IPS DF 6.9 (cell line): Measurements from ENCODE around the gene TSPAN32.
"Not testable (repeated sequence)": the region's sequence is repeated elsewhere in the genome, so short reads cannot be mapped to it uniquely, and the experiment has no call there.

Experiments used
- DNase-seq: peaks from one replicate; pipeline ENCODE4 v3.0.0-alpha.2; 2013; ENCODE audit warnings: low read depth, low spot score
- H3K27ac ChIP-seq: one replicate; pipeline ENCODE4 v1.5.1; 2013; ENCODE audit warnings: low read length, control low read depth
- H3K27me3 ChIP-seq: 2 replicates; pipeline ENCODE4 v1.6.1; 2013; ENCODE audit warnings: mild to moderate bottlenecking, low read length; ENCODE audit not compliant: control insufficient read depth, insufficient read depth
- H3K36me3 ChIP-seq: 2 replicates; pipeline ENCODE4 v1.6.1; 2013; ENCODE audit warnings: low read length; ENCODE audit not compliant: control insufficient read depth, insufficient read depth
- H3K4me1 ChIP-seq: 2 replicates; pipeline ENCODE4 v1.6.1; 2013; ENCODE audit warnings: low read length; ENCODE audit not compliant: control insufficient read depth, insufficient read depth
- H3K4me3 ChIP-seq: 2 replicates; pipeline ENCODE4 v1.5.1; 2013; ENCODE audit warnings: mild to moderate bottlenecking, low read length
- H3K9me3 ChIP-seq: 2 replicates; pipeline ENCODE4 v1.6.1; 2013; ENCODE audit warnings: low read length, inconsistent platforms; ENCODE audit not compliant: control insufficient read depth, insufficient read depth
- WGBS: extraction: QIAGEN DNeasy Blood & Tissue Kit; methylation state at CpG from one replicate; pipeline ENCODE4 v1.1.7; 2013; ENCODE audit warnings: mixed read lengths, missing lambda C conversion rate; ENCODE audit not compliant: insufficient read length, insufficient coverage; 5-methylcytosine and 5-hydroxymethylcytosine counted together

Gene TSPAN32

DNA sequence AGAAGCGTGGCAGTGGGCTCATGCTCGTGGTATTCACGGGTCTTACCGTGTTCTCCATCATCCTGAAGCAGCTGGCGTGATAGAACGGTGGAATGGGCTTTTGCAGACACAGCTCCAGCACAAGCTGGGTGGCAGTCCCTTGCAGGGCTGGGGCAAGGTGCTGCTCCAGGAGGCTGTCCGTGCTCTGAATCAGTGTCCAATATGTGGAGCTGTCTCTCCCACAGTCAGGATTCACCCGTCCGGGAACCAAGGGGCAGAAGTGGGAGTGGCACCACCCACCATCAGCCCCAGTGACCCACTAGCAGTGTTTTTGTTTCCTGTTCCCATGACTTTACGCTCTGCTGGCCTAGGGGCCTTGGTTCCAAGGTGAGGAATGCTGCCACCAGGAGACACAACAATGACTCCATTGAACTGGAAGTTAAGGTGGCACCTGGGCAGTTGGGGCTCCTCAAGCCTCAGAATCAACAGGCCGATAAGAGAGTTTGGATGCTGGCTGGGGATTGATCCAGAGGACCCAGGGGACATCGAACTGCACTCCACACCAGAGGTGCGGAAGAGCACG, 58.3 kb downstream of the TSPAN32 start:
- no CpG with 5 or more reads among the region's 14 CpGs for WGBS
- H3K4me3 ChIP-seq: no peak overlapping the region
- H3K27ac ChIP-seq: no peak overlapping the region
- H3K27me3 ChIP-seq: no peaks in the 10 kb centered on the region
- DNase-seq: no peak
- H3K36me3 ChIP-seq: no peaks in the 10 kb centered on the region
- no peaks in the 10 kb centered on the region; the same call in 1 of the 2 replicates for H3K9me3 ChIP-seq
- no peaks in the 10 kb centered on the region for H3K4me1 ChIP-seq

DNA sequence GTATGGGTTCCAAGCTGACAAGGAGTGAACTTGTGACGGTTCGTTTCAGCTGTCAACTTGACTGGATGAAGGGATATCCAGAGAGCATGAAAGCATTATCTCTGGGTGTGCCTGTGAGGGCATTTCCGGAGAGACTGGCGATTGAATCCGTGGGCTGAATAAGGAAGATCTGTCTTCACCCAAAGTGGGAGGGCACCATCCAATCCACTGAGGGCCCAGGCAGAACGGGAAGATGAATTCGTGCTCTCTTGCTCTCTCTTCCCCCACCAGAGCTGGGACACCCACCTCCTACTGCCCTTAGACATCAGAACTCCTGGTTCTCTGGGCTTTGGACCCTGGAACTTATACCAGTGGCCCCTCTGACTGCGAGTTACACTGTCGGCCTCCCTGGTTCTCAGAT, 59.8 kb downstream of the TSPAN32 start:
- Histone ChIP-seq H3K36me3 (no peaks in the 10 kb centered on the region), H3K4me1 (no peaks in the 10 kb centered on the region), H3K4me3 (no peak overlapping the region), H3K27ac (no peak overlapping the region), H3K9me3 (no peaks in the 10 kb centered on the region; the same call in 1 of the 2 replicates), H3K27me3 (no peaks in the 10 kb centered on the region)
- no peak for DNase-seq
- WGBS: no CpG with 5 or more reads among the region's 9 CpGs

DNA sequence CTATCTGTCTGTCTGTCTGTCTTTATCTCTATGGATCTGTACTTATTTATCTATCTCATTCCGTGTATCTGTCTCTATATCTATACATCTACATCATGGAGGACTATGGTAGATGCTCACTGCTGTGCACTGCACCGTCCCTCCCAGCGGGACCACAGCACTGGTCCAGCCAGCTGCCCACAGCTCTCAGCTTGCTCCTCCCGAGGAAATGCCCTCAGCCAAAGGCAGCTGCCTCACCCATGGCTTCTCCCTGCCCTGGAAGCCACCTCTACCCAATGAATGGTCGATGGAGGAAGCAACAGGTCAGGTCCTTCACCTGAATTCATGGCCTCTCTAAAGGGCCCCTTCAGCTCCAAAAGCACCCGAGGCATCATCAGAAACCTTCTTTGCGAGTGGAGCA, 60.6 kb downstream of the TSPAN32 start:
- H3K4me3 ChIP-seq: no peak overlapping the region
- H3K9me3 ChIP-seq: no peaks in the 10 kb centered on the region
- WGBS: no CpG with 5 or more reads among the region's 7 CpGs
- no peak overlapping the region for H3K27ac ChIP-seq
- H3K4me1 ChIP-seq: no peaks in the 10 kb centered on the region
- no peaks in the 10 kb centered on the region for H3K36me3 ChIP-seq
- no peaks in the 10 kb centered on the region for H3K27me3 ChIP-seq
- no peak for DNase-seq

DNA sequence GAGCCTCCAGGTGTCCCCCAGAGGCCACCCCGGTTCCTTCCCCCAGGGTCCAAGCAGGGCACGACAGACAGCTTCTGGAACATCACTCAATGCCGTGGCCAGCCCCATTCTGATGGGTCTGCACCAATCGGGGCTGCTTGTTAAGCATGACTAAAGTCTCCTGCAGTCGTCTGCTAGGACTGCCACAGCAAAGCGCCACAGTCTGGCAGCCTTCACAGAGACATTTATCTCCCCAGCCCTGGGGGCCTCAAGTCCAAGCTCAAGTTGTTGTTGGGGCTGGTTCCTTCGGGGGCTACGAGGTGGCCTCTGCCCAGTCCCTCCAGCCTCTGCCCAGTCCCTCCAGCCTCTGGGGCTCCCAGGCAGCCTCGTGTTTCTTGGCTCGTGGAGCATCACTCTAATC, 61.3 kb downstream of the TSPAN32 start:
- no CpG with 5 or more reads among the region's 10 CpGs for WGBS
- Histone ChIP-seq H3K27me3 (no peaks in the 10 kb centered on the region), H3K4me1 (no peaks in the 10 kb centered on the region), H3K4me3 (no peak overlapping the region), H3K9me3 (no peaks in the 10 kb centered on the region), H3K27ac (no peak overlapping the region), H3K36me3 (no peaks in the 10 kb centered on the region)
- DNase-seq: no peak

DNA sequence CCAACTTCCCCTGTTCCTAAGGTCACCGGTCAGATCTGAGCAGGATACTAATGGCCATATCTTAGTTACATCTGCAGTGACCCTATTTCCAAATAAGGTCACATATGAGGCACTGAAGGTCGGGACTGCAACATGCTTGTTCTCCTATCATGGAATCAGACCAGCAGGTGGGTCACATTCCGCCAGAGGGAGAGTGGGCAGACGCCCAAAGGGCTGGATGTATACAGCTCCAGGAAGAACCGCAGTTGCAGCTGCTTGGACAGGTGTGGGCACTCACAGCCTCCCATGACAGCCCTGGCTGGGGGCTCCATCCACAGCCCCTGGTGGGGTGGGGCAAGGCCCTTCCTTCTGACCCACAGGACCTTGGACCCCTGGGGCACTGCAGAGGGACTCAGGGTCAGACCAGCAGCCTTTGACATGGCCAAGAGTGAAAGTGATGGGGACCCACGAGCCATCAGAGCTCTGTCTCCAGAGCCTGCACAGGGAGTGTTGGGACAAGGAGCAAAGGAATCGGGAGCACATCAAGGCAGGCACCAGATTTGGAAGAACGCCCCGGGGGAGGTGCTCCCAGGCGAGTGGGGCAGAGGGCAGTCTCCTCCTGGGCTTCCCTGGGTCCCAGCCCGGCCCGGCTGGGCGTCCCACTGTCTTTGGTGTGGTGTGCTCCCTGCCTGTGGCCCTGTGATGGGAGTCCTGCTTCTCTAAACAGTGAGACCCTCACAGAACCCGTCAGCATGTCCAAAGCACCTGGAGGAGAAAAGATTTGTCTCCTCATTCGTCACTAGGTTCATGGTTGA, 62.0 kb downstream of the TSPAN32 start:
- Histone ChIP-seq H3K4me1 (no peaks in the 10 kb centered on the region), H3K36me3 (no peaks in the 10 kb centered on the region), H3K27me3 (no peaks in the 10 kb centered on the region), H3K9me3 (no peaks in the 10 kb centered on the region), H3K27ac (no peak overlapping the region), H3K4me3 (no peak overlapping the region)
- no CpG with 5 or more reads among the region's 15 CpGs for WGBS
- DNase-seq: no peak

DNA sequence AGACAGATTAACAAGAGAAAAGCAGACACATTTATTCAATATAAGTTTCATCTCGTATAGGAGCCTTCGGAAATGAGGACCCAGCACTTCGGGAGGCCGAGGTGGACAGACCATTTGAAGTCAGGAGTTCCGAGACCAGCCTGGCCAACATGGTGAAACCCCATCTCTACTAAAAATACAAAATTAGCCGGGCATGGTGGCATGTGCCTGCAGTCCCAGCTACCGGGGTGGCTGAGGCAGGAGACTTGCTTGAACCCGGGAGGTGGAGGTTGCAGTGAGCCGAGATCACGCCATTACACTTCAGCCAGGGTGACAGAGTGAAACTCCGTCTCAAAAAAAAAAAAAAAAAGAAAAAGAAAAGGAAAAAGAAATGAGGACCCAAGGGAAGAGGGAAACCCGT, 62.6 kb downstream of the TSPAN32 start:
- not testable (repeated sequence) for H3K36me3 ChIP-seq, H3K9me3 ChIP-seq, H3K27me3 ChIP-seq, H3K27ac ChIP-seq, DNase-seq, H3K4me1 ChIP-seq, H3K4me3 ChIP-seq
- WGBS: no CpG with 5 or more reads among the region's 12 CpGs

DNA sequence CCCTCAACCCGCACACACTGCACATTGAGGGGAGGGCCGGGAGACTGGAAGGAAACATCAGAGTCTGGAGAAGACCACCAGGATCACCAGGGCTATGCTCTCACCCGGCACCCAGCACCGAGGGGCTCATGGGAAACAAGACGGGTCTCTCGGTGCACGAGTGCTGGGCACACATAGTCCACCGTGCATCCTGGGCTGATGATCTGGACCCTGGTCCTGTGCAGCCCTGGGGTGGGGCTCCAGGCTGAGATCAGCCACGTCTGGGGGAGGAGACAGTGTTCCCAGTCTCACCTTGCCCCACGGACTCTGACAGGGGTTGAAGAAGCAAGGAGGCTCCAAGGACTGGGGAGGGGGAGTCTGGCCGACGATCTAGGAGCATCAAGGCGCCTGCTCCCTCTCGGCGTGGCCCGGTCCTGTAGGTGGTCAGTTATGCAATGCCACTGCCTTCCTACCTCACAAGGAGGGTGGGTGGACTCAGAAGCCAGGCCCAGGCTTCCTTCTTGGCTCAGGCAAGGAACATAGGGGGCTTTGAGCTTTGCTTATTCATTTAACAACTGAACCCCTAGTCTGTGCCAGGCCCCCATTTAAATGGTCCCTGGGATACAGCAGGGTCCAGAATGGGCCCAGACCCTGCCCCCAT, 63.9 kb downstream of the TSPAN32 start:
- H3K4me1 ChIP-seq: no peaks in the 10 kb centered on the region
- no peaks in the 10 kb centered on the region for H3K9me3 ChIP-seq
- no peaks in the 10 kb centered on the region for H3K36me3 ChIP-seq
- H3K27me3 ChIP-seq: no peaks in the 10 kb centered on the region
- no peak for DNase-seq
- no peak overlapping the region for H3K27ac ChIP-seq
- no CpG with 5 or more reads among the region's 16 CpGs for WGBS
- no peak overlapping the region for H3K4me3 ChIP-seq

DNA sequence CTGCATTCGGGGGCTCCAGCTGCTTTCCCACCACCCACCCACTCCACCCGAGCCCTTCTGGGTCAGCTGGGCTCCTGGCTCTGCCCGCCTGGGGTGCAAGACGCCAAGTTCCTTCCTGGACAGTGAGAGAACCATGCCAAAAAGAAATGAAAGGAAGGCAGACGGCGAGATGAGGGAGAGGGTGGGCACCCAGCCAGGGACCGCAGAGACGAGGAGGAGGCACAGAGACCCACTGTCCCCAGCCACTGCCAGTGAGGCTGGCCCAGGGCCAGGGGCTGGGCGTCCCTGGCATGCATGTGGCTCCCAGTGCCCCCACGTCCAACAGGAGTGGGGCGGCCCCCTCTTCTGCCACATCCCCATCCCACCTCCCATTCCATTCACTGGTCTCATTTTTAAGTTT, 64.5 kb downstream of the TSPAN32 start:
- no peak for DNase-seq
- Histone ChIP-seq H3K9me3 (no peaks in the 10 kb centered on the region), H3K27ac (no peak overlapping the region), H3K4me3 (no peak overlapping the region), H3K4me1 (no peaks in the 10 kb centered on the region), H3K27me3 (no peaks in the 10 kb centered on the region), H3K36me3 (no peaks in the 10 kb centered on the region)
- no CpG with 5 or more reads among the region's 11 CpGs for WGBS

DNA sequence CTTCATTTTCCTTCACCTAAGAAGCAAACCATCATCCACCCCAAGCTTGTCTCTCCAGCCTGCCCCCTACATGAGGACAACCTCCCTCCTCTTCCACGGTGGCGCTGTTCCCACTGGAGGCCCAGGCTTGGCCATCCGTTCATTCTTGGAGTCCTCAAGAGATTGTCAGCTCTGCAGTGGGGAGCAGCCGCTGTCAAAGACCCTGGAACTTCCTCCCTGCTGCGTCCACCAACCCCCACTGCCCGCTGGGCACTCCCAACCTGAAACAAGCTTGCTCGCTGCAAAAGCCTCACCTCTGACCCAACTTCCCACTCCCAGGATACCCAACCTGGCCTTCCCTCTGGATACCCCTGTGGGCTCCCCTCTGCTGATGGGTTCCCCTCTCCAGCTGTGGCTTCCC, 64.9 kb downstream of the TSPAN32 start:
- Histone ChIP-seq H3K4me3 (no peak overlapping the region), H3K4me1 (no peaks in the 10 kb centered on the region), H3K36me3 (no peaks in the 10 kb centered on the region), H3K9me3 (no peaks in the 10 kb centered on the region), H3K27me3 (no peaks in the 10 kb centered on the region), H3K27ac (no peak overlapping the region)
- DNase-seq: no peak
- no CpG with 5 or more reads among the region's 7 CpGs for WGBS

DNA sequence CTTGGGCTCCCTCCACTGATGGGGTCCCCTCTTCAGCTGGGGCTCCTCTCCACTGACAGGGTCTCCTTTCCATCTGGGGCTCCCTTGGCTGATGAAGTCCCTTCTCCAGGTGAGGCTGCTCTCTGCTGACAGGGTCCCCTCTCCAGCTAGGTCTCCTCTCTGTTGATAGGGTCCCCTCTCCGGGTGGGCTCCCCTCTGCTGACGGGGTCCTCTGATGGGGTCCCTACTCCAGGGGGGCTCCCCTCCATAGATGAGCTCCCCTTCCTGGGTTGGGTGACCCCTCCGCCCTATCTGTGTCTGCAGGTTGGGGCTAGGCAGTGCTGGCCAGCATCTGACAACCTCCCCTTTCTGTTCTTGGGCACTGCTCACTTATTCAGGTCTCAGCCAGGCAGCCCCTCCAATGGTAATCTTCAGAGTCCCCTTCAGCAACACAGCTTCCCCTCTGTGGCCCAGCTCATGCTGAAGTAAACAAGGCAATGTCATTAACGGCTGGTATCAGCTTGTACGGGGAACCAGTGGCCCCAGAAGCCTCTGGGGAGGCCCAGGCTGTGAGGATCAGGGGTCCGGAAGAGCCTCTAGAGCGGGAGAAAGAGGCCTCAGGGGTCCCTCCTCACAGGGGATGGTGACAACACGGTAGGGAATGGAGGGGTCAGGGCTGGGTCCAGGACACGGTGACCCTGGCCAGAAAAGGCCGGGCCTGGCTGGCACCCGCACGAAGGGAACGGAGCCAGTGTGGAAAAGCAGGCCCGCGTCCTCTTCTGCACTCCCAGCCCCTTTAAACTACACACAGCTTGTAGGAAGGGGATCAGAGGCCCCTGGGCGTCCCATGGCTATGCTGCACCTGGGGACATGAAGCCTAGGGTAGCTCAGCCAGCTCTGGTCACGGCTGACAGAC, 65.7 kb downstream of the TSPAN32 start:
- Histone ChIP-seq H3K9me3 (no peaks in the 10 kb centered on the region), H3K4me1 (no peaks in the 10 kb centered on the region), H3K27me3 (no peaks in the 10 kb centered on the region), H3K36me3 (no peaks in the 10 kb centered on the region), H3K27ac (no peak overlapping the region), H3K4me3 (no peak overlapping the region)
- WGBS: no CpG with 5 or more reads among the region's 17 CpGs
- DNase-seq: no peak
